ENCODE data around the gene ZBTB11.
A peak's percentile ranks its signal among the peaks of the same experiment; 100 is the strongest.

The ZBTB11 gene

GRCh38 chr3:101638261-101638745 lies 38.6 kb downstream of the ZBTB11 start:
- no peak for DNase-seq (ENCODE audit: low read depth in 1 of 2, low spot score in 1 of 2)
- Histone ChIP-seq H3K4me3 (replicated peaks; ENCODE audit: insufficient read depth, low read length) (no peak overlapping the region), H3K27ac (replicated peaks) (no peak overlapping the region), H3K27me3 (ENCODE audit: insufficient read depth, poor library complexity, severe bottlenecking) (no peaks in the 10 kb centered on the region)
- TF ChIP-seq GABPA (IDR thresholded peaks at IDR 0.05; ENCODE audit: low read depth), result no peak
- no peak for TF ChIP-seq CTCF (IDR thresholded peaks at IDR 0.05; ENCODE audit: insufficient read depth, low read length)
- no peak for TF ChIP-seq SPI1 (IDR thresholded peaks at IDR 0.05; ENCODE audit: borderline replicate concordance, low read depth)
- TF ChIP-seq REST (IDR thresholded peaks at IDR 0.05; ENCODE audit: insufficient replicate concordance, low read depth), result no peak
- no peak for TF ChIP-seq POLR2AphosphoS5 (IDR thresholded peaks at IDR 0.05; ENCODE audit: low read depth)

GRCh38 chr3:101637451-101637850 lies 39.5 kb downstream of the ZBTB11 start:
- Histone ChIP-seq H3K4me3 (replicated peaks; ENCODE audit: insufficient read depth, low read length) (no peak overlapping the region), H3K27me3 (ENCODE audit: insufficient read depth, poor library complexity, severe bottlenecking) (no peaks in the 10 kb centered on the region), H3K27ac (replicated peaks) (no peak overlapping the region)
- TF ChIP-seq CTCF (IDR thresholded peaks at IDR 0.05; ENCODE audit: insufficient read depth, low read length) (no peak), GABPA (IDR thresholded peaks at IDR 0.05; ENCODE audit: low read depth) (no peak), REST (IDR thresholded peaks at IDR 0.05; ENCODE audit: insufficient replicate concordance, low read depth) (no peak), SPI1 (IDR thresholded peaks at IDR 0.05; ENCODE audit: borderline replicate concordance, low read depth) (no peak), POLR2AphosphoS5 (IDR thresholded peaks at IDR 0.05; ENCODE audit: low read depth) (no peak)
- DNase-seq (ENCODE audit: low read depth in 1 of 2, low spot score in 1 of 2), result no peak

GRCh38 chr3:101635954-101636798 lies 40.8 kb downstream of the ZBTB11 start:
- H3K27me3 ChIP-seq (ENCODE audit: insufficient read depth, poor library complexity, severe bottlenecking), result no peaks in the 10 kb centered on the region
- TF ChIP-seq POLR2AphosphoS5 (IDR thresholded peaks at IDR 0.05; ENCODE audit: low read depth) (no peak), CTCF (IDR thresholded peaks at IDR 0.05; ENCODE audit: insufficient read depth, low read length) (peak; percentile 58)
- no peak overlapping the region for H3K4me3 ChIP-seq (replicated peaks; ENCODE audit: insufficient read depth, low read length)
- peak; percentile 10 to 77 for DNase-seq (ENCODE audit: low read depth in 1 of 2, low spot score in 1 of 2)
- H3K27ac ChIP-seq (replicated peaks), result no peak overlapping the region
